ENCODE results near the gene NRL. TPM values are rescaled to one million over a fixed set of nuclear protein-coding genes. Genes with fewer than 3 reads are reported as not detected.

The NRL gene
- total RNA-seq, 1 experiment from 2014 or later: 2.5 TPM

DNA sequence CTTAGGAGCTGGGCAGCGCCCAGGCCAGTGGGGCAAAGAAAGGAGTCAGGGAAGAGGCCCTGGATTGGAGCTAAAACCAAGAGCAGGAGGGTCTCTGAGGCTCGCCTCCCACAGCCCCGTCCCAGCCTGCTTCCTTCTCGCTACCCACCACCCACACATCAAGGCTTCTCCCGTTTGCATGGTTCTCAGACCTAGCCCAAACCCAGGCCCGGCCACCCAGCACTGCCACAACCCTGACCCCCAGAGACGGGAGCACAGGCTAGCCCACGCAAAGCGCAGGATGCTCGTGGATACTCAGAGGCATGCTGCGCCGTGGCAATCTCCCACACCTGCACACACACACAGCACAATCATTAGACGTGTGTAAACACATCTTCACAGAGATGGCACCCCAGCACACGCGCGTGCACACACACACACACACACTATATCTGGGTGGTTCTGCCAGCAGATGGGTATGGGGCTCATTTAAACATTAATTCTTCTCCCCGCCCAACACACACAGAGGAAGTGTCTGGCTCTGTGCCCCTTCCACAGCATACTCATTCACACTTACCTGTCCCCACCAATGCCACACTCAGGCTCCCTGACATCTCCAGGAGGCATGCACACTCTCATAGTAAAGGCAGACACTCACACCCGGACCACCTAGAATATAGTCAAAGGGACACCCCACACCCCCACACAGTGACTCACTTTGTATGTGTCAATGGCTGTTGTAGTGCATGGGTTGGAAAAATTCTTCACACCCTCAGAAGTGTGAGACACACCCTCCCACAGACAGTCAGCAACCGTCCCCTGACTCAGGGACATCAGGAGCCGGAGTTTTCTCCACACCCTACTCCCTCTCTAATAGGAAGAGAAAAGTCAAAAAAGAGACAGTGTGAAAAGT, 61.8 kb downstream of the NRL start:
- no peak for DNase-seq

More for the DNA sequence above, 61.8 kb downstream of the NRL start:
- no peaks in the 10 kb centered on the region for H3K27me3 ChIP-seq (ENCODE audit: insufficient read depth, low read length)
- H3K4me1 Mint-ChIP-seq: peaks cover 15 to 20% of the 10 kb centered on the region in 2 experiments
- H3K27ac Mint-ChIP-seq: no peak overlapping the region
- H4K8ac ChIP-seq (replicated peaks; ENCODE audit: insufficient read length, low read depth, low read length): no peak overlapping the region
- peak overlapping the region; percentile 76 for H3K4me2 ChIP-seq (ENCODE audit: insufficient read depth, insufficient read length, low read length)
- H2BK15ac ChIP-seq (ENCODE audit: low read depth, low read length): no peak overlapping the region
- no peak overlapping the region for H3K9ac ChIP-seq (ENCODE audit: extremely low read depth, insufficient read length, low read length)
- H3K23me2 ChIP-seq (ENCODE audit: insufficient read length, low read depth, low read length, poor library complexity, severe bottlenecking): peaks cover 8% of the 10 kb centered on the region
- H3K79me1 ChIP-seq (ENCODE audit: insufficient read depth, low read depth, low read length, poor library complexity, severe bottlenecking): no peaks in the 10 kb centered on the region
- peaks cover 2% of the 10 kb centered on the region for H4K20me1 ChIP-seq (ENCODE audit: control insufficient read depth, insufficient read depth, insufficient read length)
- H2BK5ac ChIP-seq (ENCODE audit: insufficient read length, low read length): no peak overlapping the region
- H3K9me3 ChIP-seq (ENCODE audit: control insufficient read depth, low read depth, low read length): no peaks in the 10 kb centered on the region
- no peak overlapping the region for H4K91ac ChIP-seq (ENCODE audit: insufficient read length, low read depth, low read length)
- no peak overlapping the region for H3K56ac ChIP-seq (ENCODE audit: insufficient read length, low read depth, low read length)
- H3T11ph ChIP-seq (ENCODE audit: low read length): no peak overlapping the region
- H3K4me1 ChIP-seq (ENCODE audit: insufficient read depth, low read length): no peaks in the 10 kb centered on the region
- no CpG with 5 or more reads among the region's 20 CpGs for WGBS (ENCODE audit: extremely low coverage, insufficient read length, low lambda C conversion rate)
- H3K23ac ChIP-seq (ENCODE audit: insufficient read length, low read depth, low read length): no peak overlapping the region
- peaks cover 8% of the 10 kb centered on the region for H3K27me3 Mint-ChIP-seq (ENCODE audit: low read depth)
- no peak overlapping the region for H3K18ac ChIP-seq (ENCODE audit: insufficient read length, low read depth, low read length)
- TF ChIP-seq, protein P1, sequence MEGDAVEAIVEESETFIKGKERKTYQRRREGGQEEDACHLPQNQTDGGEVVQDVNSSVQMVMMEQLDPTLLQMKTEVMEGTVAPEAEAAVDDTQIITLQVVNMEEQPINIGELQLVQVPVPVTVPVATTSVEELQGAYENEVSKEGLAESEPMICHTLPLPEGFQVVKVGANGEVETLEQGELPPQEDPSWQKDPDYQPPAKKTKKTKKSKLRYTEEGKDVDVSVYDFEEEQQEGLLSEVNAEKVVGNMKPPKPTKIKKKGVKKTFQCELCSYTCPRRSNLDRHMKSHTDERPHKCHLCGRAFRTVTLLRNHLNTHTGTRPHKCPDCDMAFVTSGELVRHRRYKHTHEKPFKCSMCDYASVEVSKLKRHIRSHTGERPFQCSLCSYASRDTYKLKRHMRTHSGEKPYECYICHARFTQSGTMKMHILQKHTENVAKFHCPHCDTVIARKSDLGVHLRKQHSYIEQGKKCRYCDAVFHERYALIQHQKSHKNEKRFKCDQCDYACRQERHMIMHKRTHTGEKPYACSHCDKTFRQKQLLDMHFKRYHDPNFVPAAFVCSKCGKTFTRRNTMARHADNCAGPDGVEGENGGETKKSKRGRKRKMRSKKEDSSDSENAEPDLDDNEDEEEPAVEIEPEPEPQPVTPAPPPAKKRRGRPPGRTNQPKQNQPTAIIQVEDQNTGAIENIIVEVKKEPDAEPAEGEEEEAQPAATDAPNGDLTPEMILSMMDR (conservative IDR thresholded peaks at IDR 0.05): no peak
- no peaks in the 10 kb centered on the region for H3K79me2 ChIP-seq (ENCODE audit: insufficient read depth, low read length)
- H3K14ac ChIP-seq (ENCODE audit: insufficient read depth, low read length): no peak overlapping the region
- H3K9me3 Mint-ChIP-seq: no peaks in the 10 kb centered on the region; a peak in 1 of 5 replicates
- H4K5ac ChIP-seq (ENCODE audit: insufficient read length, low read depth, low read length): no peak overlapping the region
- no peak overlapping the region for H3K27ac ChIP-seq (ENCODE audit: insufficient read length, low read depth, low read length)
- no peak overlapping the region for H2BK20ac ChIP-seq (ENCODE audit: low read depth, low read length, poor library complexity, severe bottlenecking)
- no peak overlapping the region for H2AFZ ChIP-seq (ENCODE audit: low read length)
- H3K4ac ChIP-seq (ENCODE audit: low read depth, low read length): no peak overlapping the region
- H3K36me3 Mint-ChIP-seq (ENCODE audit: insufficient read depth in 1 of 3, low read depth in 3 of 3): peaks cover 0 to 6% (median 3%) of the 10 kb centered on the region in 3 experiments; a peak in 5 of 7 replicates
- H2AK5ac ChIP-seq (ENCODE audit: insufficient read length, low read length): no peak overlapping the region
- H2BK120ac ChIP-seq (ENCODE audit: low read depth, low read length, poor library complexity, severe bottlenecking): no peak overlapping the region
- H3K4me3 Mint-ChIP-seq: peak overlapping the region; percentile 73 to 77
- no peak overlapping the region for H2BK12ac ChIP-seq (ENCODE audit: insufficient read length, low read depth, low read length)

Data from H9 (cell line).